NK-92 treated with Interleukin-12 subunit alpha and Interleukin-12 subunit beta, amount 100 ng/mL, for 24 hours (cell line): ENCODE measurements around the gene DNM1L.
A peak's percentile ranks its signal among the peaks of the same experiment; 100 is the strongest.

ENCODE experiments used
- DNase-seq: peaks from one replicate; lab custom pipeline; 2025; lab: John Stamatoyannopoulos, UW

The DNM1L gene

GRCh38 chr12:32679091-32679919, at the start of gene DNM1L:
Gene DNM1L (plus strand): TSS chr12:32679301. CDS start chr12:32679364, 63 bp downstream.
- DNase-seq, result peak; percentile 85

- DNase-seq, result no peak
These were observed 37.7 kb upstream of the DNM1L start for GRCh38 chr12:32641287-32641901.

GRCh38 chr12:32644431-32644830, 34.7 kb upstream of the DNM1L start:
- no peak for DNase-seq

GRCh38 chr12:32647275-32647674, 31.8 kb upstream of the DNM1L start:
- DNase-seq, result no peak

- DNase-seq, result no peak
These were observed 28.6 kb upstream of the DNM1L start for GRCh38 chr12:32650508-32650907.

- DNase-seq, result no peak
These were observed 27.7 kb upstream of the DNM1L start for GRCh38 chr12:32651151-32651955.

- no peak for DNase-seq
These were observed 27.2 kb upstream of the DNM1L start for GRCh38 chr12:32651956-32652210.

- no peak for DNase-seq
These were observed 19.1 kb upstream of the DNM1L start for GRCh38 chr12:32659908-32660440.

- no peak for DNase-seq
These were observed 17.4 kb upstream of the DNM1L start for GRCh38 chr12:32661706-32662105.

- no peak for DNase-seq
These were observed 16.4 kb upstream of the DNM1L start for GRCh38 chr12:32662665-32663064.

GRCh38 chr12:32666018-32666417, 13.1 kb upstream of the DNM1L start:
- DNase-seq, result no peak

- DNase-seq, result no peak
These were observed 9.5 kb upstream of the DNM1L start for GRCh38 chr12:32669584-32669983.

GRCh38 chr12:32671930-32672780, 6.9 kb upstream of the DNM1L start:
- DNase-seq, result no peak

GRCh38 chr12:32679920-32680237, 778 bp downstream of the DNM1L start:
- no peak for DNase-seq

GRCh38 chr12:32680787-32681186, 1.7 kb downstream of the DNM1L start:
- DNase-seq, result no peak

GRCh38 chr12:32681272-32681671, 2.2 kb downstream of the DNM1L start:
- DNase-seq, result no peak

GRCh38 chr12:32686340-32686739, 7.2 kb downstream of the DNM1L start:
- no peak for DNase-seq

- no peak for DNase-seq
These were observed 9.7 kb downstream of the DNM1L start for GRCh38 chr12:32688786-32689185.

GRCh38 chr12:32690927-32691326, 11.8 kb downstream of the DNM1L start:
- DNase-seq, result no peak

- no peak for DNase-seq
These were observed 13.3 kb downstream of the DNM1L start for GRCh38 chr12:32692358-32692757.

- no peak for DNase-seq
These were observed 13.9 kb downstream of the DNM1L start for GRCh38 chr12:32693036-32693435.

GRCh38 chr12:32695787-32696186, 16.7 kb downstream of the DNM1L start:
- no peak for DNase-seq
